Activated CD4-positive, alpha-beta T cell treated with anti-CD3 and anti-CD28 coated beads for 48 hours (primary cell): ENCODE results near the gene METTL26.

Source experiments
- DNase-seq: peaks from one replicate; pipeline ENCODE4 v3.0.0-alpha.2; 2020

The METTL26 gene

DNA sequence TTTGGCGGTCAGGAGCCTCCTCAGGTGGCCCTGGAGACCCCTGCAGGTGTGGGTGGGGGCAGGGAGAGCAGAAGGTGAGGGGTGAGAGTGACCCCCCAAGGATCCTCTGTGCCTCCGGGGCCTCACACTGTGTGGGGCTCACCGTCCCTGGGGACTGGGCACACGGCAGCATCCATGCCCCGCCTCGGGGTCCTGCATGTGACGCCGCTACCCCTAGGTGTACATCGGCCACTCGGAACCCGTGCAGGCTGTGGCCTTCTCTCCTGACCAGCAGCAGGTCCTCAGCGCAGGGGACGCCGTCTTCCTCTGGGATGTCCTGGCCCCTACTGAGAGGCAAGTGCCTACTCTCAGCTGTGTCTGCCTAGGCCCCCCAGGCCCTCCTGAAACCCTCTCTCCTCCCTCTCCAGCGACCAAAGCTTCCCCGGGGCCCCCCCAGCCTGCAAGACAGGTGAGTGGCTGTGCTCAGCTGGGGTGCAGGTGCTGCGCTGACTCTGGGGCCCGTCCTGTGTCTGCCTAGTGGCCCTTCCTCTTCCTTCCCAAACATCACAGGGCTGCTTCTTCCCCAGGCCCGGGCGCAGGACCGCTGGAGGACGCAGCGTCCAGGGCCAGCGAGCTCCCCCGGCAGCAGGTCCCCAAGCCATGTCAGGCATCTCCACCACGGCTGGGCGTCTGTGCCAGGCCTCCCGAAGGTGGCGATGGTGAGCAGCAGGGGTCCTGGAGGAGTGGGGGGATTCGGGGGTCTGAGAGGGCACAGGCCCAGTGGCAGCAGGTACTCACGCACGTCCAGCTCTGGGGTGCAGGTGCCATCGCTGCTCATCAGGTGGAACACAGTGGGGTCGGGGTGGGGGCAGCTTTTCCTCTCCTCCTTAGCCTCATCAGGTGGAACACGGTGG lies 22.8 kb upstream of the METTL26 start:
- no peak for DNase-seq

DNA sequence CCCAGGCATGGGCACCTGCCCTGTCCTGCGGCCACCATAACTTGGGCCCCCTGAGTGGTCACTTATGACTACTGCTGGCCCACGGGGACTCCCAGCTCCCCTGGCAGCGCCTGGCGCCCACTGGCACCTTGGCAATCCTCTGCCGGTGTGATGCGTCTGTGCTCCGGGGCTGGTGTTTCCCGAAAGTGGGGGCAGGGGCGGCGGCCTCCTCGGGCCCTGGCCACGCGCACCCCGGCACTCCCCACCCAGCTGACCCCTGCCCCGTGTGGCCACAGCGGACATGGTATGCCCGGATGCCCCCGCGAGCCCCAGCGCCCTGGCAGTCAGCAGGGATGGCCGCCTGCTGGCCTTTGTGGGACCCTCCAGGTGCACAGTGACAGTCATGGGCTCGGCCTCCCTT lies 21.4 kb upstream of the METTL26 start:
- DNase-seq: no peak

DNA sequence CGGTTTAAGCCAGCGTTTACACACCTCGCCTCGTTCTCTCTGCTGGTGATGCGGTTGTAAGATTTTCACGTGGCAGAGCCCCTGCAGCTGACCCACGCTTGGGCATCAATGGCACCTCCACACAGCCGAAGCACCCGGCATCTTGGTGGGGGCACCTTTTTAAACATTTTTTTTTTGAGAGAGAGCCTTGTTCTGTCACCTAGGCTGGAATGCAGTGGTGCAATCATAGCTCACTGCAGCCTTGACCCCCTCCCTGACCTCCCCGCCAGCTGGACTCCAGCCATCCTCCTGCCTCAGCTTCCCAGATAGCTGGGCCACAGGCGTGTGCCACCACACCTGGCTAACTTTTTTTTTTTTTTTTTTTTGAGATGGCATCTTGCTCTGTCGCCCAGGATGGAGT lies 17.9 kb upstream of the METTL26 start:
- no peak for DNase-seq

DNA sequence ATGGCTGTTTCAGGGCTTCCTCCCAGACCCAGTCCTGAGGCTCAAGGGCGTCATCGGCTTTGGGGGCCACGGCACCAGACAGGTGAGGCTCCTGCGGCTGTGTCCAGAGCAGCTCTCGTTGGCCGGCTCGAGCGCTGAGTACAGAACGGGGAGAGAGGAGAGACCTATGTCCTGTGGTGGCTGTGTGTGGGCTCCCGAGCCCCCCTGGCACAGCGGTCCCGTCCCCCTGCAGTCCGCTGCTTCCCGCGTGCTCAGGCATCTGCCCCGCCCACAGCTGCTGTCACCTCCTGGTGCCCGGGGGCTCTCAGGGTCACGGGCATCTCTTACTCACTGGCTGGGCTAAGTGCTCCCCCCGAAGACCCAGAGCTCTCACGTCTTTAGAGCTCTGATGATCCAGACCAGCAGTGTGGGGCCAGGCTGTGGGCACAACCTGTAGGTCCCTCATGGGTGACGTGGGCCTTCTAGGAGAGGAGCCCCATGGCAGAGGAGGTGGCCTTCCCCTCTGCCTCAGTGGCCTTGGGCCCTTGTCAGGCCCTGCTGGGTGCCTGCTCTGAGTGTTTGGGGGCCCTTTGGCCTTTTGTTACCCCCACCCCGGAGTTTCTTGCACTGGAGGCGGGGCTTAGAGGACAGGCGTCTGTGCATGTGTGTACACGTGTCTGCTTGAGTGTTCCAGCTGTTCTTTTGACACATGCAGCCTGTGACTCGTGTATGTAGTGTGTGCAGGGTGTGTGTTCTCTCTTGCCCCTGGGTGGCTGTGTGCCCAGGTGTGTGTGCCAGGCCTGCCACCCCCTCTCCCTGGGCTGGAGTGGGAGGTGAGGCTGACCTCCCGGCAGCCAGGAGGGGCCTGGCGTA lies 16.6 kb upstream of the METTL26 start:
- DNase-seq: no peak

DNA sequence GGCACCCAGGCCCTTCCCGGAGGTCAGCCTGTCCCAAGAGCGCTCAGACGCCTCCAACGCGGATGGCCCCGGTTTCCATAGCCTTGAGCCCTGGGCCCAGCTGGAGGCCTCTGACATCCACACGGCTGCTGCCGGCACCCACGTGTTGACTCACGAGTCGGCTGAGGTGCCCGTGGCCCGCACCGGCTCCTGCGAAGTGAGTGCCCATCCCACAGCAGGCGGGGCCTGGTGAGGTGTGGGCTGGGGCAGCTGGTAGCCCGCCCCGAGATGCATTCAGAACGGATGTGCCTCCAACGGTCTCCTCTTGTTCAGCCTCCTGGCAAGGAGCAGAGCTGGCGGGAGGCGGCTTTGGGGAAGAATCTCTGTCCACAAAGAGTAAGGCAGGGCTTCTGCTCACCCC lies 15.7 kb upstream of the METTL26 start:
- no peak for DNase-seq

DNA sequence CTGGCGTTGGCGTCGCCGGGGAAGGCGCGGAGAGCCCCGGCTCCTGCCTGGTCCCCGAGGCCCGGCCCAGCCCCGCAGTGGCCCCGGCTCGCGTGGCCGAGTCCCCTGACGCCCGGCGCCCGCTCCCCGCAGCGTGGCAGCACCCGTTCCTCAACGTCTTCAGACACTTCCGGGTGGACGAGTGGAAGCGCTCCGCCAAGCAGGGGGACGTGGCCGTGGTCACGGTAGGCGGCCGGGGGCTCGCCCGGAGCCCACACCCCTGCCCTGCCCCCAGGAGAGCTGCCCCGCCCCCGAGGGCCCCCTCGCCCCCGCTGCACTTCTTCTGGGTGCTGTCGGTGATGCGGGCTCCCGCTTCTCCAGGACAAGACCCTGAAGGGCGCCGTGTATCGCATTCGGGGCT lies 13.5 kb upstream of the METTL26 start:
- DNase-seq: peak; percentile 42

DNA sequence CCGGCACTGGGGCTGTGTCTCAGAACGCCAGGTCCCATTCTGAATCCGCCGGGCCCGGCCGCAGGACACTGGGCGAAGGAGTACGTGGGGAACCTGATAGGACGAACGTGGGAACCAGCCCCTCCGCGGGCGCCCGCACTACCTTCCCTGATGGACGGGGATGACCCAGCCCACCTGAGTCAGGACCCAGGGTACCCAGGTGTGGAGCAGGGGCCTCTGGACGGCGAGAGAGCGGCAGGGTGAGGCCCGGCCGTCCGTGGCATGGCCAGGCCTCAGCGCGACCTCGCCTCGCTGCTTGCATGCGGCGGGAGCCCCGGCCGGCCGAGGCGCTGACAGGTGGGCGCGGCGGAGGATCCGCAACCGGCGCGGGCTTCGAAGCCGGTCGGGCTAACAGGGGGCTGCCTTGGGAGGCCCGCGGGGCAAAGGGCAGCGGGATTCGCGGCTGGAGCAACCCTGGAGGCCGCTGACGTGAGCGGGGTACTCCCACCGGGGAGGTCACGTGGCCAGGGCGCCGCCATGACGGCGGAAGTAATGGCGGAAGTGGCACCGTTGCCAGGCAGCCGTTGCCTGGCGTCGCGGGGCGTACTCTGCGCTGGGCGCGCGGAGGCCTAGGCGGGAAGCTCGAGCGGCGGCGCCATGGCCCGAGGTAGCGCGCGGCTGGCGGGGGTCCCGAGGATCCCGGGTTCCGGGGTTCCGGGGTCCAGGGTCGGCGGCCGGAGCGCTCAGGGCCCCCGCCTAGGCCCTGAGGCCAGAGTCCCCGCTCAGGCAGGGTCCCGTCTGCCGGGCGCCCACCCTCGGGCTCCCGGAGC lies 12.9 kb upstream of the METTL26 start, which contains the start of gene WDR90:
WDR90 (plus strand) TSS at position 585 of the 809 bp plus-strand sequence; CDS start at position 637, 52 bp downstream.
- DNase-seq: peak; percentile 96

DNA sequence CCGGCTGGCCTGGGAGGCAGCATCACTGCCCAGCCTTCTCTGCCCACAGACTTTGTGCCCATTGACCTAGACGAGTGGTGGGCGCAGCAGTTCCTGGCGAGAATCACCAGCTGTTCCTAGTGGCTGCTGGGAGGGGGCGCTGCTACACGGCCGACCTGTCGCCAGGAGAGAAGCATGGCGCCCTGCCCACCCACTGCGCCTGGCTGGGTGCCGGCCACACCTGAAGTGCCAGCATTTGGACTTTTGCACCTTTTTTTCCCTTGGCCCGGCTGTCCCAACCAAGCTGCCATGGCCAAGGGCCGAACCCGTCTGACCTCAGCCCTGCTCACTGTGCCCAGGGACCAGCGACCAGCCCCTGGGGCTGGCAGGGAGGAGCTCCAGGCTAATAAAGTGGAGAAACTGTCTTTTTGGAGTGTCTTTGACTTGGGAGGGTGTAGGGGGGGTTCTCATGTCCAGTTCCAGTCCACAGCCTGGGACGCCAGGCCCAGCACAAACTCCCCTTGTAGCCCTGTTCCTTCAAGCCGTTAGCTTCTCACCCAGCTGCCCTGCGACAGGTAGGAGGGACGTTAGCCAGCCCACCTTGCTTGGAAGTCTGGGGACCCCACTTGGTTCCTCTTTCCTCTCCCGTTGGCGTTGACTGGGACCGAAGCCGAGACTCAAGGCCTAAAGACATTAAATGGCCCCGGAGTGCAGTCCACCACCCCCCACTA lies 12.1 kb upstream of the METTL26 start:
- DNase-seq: peak; percentile 72

DNA sequence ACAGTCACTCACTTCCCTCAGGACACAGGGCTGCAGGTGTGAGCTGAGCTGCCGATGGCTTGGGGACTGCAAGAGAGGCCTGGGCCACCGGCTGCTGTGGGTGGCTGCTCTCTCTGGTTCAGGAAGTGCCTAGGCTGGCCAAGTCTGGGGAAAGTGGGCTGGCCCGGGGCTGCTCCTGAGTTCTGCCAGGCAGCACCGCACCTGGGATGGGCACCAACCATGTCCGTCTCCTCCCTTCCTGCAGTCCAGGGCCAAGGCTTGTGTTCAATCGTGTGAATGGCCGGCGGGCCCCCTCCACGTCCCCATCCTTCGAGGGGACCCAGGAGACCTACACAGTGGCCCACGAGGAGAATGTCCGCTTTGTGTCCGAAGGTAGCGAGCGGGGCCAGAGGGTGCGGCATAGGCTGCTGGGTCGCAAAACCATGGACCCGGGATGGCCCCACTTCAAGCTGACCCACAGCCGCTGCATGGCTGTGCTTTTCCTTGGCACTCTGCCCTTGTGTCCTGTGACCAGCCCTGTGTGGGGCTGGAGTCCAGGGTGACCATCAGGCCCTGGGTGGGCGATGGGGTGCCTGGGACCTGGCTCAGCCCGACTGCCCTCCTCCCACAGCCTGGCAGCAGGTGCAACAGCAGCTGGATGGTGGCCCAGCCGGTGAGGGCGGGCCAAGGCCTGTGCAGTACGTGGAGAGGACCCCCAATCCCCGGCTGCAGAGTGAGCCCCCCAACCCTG lies 11.2 kb upstream of the METTL26 start:
- no peak for DNase-seq

DNA sequence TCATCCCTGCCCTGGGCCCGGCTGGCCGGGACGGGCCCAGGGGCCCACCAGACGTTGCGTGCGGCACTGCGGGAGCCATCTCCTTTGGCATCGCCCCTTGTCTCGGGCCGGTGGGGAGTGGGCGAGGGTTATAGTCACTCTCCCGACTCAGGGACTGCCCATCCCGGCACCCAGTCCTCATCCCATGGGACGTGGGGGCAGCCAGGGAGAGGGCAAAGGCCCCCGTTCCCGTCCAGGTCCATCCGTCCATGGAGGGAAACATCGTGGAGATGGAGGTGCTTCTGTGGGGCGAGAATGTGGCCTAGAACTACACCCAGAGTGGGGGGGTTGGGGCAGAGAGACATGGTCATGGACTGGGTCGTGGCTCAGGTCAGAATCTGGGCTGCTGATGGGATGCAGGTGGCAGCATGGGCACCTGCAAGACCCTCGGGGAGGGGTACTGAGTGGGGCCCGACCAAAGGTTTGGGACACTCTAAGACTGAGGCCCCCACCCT lies 10.6 kb upstream of the METTL26 start:
- DNase-seq: no peak

DNA sequence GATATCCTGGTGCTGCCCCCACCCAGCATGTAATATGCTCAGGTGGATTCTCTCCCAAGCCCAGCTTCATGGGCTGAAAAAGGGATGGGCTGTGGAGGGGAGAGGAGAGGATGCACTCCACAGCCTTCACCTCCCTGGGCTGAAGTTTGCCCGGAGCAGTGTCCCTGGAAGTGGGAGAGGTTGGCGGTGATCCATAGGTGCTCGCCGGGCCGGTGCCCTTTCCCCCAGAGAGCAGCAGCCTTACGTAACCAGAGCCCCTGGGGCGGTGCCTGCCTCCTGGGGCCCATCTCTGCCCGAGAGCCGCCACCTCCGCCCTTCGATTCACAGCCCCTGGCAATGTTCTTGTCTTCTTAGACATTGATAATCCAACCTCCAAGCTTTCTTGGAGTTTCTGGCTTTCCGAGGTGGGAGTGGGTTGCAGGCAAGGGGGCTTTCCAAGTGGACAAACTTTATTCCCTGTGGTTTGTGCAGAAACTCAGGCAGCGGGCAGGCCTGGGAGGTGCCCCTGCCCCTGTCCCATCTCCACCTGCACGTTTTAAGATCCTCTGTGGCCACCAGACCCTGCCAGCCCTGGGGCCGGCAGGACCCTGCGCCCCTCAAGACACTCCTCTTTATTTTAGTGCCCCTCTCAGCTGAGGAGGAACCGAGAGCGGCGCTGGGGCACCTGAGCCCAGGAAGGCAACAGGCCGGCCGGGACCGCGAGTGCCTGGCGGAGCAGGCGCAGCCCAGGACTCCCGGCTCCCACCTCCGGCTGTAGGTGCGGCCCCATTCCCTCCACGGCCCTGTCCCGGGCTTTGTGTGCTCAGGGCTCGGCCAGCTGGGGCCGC lies 10.0 kb upstream of the METTL26 start:
- no peak for DNase-seq

DNA sequence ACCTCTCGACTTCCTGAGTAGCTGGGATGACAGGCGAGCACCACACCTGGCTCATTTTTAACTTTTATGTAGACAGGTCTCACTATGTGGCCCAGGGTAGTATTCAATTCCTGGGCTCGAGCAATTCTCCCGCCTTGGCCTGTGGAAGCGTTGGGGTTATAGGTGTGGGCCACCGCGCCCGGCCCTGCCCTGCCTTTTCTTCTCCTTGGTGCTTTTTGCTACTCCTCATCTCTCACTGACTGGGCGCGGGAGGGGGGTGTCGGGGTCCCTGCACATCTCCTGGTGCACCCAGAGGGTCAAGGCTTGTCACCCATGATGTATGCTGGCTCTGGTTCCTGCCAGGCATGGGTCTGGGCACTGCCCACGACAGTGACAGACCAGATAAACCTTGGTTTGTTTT lies 8.5 kb upstream of the METTL26 start:
- DNase-seq: no peak

DNA sequence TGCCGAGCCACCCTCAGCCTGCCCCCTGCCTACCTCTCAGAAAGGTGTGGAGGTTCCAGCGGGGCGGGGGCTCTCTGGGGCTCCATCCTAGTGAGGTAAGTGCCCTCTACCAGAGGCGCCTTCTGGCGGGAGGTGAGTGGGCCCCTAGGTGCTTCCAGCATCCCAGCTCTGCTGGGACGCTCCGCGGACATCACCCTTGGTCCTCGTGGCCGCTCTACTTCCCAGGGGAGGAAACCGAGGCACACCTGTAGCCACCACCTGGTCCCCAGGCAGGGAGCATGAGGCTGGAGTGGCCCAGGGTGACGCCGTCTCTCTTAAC lies 6.9 kb upstream of the METTL26 start:
- no peak for DNase-seq

DNA sequence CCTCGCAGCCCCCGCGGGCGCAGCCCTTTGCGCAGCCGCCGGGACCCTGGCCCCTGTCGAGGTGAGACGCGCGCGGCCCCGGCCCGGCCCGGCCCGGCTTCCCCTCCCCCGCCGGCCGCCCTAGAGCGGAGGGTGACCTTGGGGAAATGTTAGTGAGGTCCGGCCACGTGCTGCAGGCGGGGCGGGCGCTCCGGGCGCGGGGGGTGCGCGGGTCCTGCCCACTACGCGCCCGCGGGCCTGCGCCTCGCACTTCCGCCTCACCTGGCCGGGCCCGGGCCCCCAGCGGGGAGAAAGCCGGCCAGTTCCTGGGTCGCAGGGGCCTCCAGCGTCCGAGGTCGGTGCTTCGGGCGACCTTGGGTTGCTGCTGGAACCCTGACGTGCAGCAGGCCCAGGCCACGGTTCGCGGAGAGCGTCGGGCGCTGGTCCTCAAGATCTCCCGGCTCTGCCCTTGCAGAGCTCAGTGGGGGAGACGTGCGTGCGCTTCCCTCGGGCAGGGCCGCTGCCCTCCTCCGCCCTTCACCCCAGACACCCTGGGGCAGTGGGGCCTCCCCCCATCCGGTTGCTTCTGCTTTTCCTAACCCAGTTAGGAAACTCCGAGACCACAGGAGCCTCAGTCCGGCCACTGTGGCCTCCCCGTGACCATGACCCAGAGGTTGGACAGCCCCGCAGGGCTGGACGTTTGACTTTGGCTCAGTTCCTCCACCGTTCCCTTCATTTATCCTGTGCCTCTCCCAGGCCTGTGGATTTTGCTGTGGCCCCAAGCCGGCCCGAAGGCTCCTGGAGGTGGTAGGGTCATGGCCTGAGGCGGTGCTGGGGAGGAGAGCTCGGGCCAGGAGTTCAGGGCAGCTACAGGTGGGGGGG lies 6.3 kb upstream of the METTL26 start:
- DNase-seq: peak; percentile 49

DNA sequence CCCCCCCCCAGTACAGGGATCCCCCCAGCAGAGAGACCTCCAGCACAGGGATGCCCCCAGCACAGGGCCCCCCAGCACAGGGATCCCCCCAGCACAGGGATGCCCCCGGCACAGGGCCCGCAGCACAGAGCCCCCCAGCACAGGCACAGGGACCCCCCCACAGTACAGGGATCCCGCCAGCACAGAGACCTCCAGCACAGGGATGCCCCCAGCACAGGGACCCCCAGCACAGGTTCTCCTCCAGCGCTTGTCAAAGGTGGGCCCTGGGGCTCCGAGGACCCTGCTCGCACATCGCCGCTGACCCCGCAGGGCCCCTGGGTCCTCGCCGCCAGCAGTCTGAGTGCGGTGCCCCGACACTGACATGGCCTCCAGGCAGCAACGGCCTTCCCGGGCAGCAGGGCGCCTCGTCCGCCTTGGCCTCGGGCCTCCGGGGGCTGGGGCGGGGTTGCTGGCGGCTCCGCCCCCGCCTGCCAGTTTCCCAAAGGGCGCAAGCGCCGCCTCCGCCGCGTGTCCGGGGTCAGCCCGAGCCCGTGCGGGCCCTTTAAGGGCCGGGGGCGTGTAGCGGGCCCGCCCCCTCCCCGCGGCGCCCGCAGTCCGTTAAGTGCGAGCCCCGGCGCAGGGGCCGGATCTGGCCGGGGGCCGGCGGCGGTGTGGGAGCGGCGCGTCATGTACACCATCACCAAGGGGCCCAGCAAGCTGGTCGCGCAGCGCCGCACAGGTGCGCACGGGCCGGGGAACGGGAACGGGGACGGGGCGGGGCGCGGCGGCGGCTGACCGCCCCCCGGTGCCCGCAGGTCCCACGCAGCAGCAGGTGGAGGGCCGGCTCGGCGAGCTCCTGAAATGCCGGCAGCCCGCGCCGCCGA lies 5.5 kb upstream of the METTL26 start, which contains the start of gene MCRIP2:
MCRIP2 (plus strand) TSS at position 503 of the 863 bp plus-strand sequence; CDS start at position 667, 164 bp downstream.
- DNase-seq: peak; percentile 81

DNA sequence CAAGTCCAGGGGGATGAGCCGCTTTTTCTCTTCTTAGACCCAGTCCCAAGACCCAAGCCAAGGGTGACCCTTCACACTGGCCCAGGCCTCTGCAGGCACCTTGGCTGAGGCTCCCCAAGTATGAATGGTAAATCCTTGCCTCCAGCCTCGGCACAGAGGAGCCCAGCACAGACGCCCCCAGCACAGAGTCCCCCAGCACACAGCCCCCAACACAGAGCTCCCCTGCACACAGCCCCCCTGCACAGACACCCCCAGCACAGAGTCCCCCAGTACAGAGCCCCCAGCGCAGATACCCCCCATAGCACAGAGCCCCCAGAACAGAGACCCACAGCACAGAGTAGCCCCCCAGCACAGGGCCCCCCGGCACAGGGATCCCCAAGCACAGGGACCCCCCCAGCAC lies 4.5 kb upstream of the METTL26 start:
- DNase-seq: no peak

DNA sequence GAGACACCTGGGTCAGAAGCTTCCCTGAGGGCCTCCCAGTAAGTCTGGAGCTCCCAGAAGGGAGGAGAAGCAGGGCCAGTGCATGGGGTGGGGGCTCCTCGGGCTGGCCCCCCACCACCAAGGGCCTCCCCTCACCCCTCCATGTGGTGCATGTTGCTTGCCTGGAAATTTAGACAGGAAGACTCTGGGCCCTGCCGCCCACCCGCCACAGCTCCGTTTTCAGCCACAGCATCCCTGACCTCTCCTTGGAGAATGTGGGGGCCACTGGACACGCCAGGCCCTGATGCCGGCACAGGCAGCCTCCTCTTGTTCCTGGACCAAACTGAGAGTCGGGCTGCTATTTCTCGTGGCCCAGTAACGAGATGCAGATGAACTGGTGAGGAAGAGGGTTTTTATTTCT lies 2.7 kb upstream of the METTL26 start:
- no peak for DNase-seq

DNA sequence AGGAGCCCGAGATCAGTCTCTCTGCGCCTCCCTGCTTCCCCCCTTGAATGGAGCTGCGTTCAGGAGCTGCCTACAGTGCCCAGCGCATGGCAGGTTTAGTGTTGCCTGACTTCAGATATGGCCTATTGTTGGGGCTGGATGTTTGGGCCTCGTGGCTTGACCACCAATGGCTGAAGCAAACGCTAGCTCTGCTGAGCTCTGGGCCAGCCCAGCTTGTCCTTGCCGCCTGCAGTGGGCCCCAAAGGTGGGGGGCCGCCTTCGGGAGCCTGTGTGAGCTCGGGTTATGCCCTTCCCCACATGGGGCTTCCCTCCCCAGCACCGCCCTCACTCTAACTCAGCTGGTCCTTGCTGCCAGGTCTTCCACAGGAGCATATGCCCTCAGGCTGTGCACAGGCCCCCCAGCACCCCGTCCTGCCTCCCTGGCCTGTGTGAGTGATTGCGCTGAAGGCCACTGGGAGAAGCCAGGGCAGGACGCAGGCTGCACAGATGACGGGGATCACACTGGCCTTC lies 2.0 kb upstream of the METTL26 start:
- DNase-seq: no peak
